ENCODE data around the gene LIM2. TPM values are rescaled to one million over a fixed set of nuclear protein-coding genes. Genes with fewer than 3 reads are reported as not detected.

The LIM2 gene
- total RNA-seq, 1 experiment from 2014 or later: not detected

GRCh38 chr19:51370230-51370629 is 17.5 kb downstream of the LIM2 start:
- Histone ChIP-seq H3K27me3 (ENCODE audit: insufficient read depth, low read depth) (peaks cover 39% of the 10 kb centered on the region), H3K9me2 (ENCODE audit: insufficient read depth) (no peaks in the 10 kb centered on the region), H3F3A (ENCODE audit: insufficient read depth, low read depth) (peaks cover 6% of the 10 kb centered on the region), H3K36me3 (ENCODE audit: low read depth) (no peaks in the 10 kb centered on the region), H3K79me2 (ENCODE audit: low read depth) (peaks cover 9% of the 10 kb centered on the region), H3K27ac (no peak overlapping the region), H3K4me1 (replicated peaks; ENCODE audit: insufficient read depth) (peaks cover 7% of the 10 kb centered on the region; the same call in 1 of the 2 replicates), H4K20me1 (ENCODE audit: insufficient read depth) (no peaks in the 10 kb centered on the region), H3K9me3 (ENCODE audit: insufficient read depth, low read depth) (no peaks in the 10 kb centered on the region), H3K4me2 (no peak overlapping the region), H3K4me3 (no peak overlapping the region), H2AFZ (no peak overlapping the region)
- no TSS peak for BruUV-seq (replicated peaks)
- ChIA-PET CTCF (no interaction called here), POLR2A (ENCODE audit: unreplicated experiment) (no interaction called here)
- intact Hi-C loops (cut with micrococcal nuclease; ENCODE audit: unreplicated experiment): no loop called here
- no peak for TF ChIP-seq EZH2 (IDR thresholded peaks at IDR 0.05; ENCODE audit: low read depth)
- no peak for TF ChIP-seq CTCF (conservative IDR thresholded peaks at IDR 0.05)
- peak in 1 of 2 experiments; percentile 11 for DNase-seq

DNA sequence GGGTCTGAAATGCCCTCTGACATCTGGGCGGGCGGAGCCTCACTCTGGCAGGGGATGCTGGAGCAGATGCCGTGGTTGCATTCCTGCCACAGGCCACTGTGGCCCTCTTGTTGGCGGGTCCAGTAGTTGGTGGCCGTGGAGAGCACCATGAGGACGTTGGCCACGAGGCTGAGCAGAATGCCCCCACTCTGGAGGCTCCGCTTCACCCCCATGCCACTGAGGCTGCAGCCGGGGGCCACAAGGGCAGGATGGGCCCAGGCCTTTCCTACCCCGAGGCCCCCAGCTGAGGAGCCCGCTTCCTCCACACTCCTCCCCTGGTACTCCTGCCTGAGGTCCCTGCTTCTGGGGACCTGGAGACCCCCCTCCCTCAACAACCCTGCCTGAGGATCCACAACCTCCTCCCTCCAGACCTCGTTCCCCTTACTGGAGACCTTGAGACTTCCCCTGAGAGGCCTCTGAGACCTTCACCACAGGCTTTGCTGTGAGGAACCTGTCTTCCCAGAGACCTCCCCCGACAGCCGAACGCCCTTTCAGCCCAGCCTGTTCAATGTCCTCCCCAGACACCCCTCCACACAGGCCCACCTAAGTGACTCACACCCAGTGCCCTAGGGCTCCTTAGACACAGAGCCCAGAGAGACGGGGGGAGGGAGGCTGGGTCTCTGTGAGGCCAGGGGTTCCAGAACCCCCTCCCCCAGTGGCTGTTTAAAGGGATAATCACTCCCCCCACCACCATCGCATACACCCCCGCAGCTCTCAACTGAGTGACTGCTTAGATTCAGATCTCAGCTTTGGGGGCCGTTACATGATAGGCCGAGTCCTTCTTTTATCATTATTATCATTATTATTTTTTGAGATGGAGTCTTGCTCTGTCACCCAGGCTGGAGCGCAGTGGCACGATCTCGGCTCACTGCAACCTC is 19.1 kb downstream of the LIM2 start, which contains the start of gene CLDND2:
Gene CLDND2, minus strand, starts transcription at position 638 of the 917 bp plus-strand sequence. Its CDS starts 426 bp downstream, at position 212.
- Histone ChIP-seq H3K36me3 (ENCODE audit: low read depth) (no peaks in the 10 kb centered on the region), H3F3A (ENCODE audit: insufficient read depth, low read depth) (peaks cover 16% of the 10 kb centered on the region), H3K27ac (no peak within 1 kb of the TSS), H3K9me3 (ENCODE audit: insufficient read depth, low read depth) (no peaks in the 10 kb centered on the region), H3K4me3 (peak within 1 kb of the TSS; percentile 92), H3K4me2 (peak within 1 kb of the TSS; percentile 100), H3K27me3 (ENCODE audit: insufficient read depth, low read depth) (peaks cover 34% of the 10 kb centered on the region), H3K4me1 (replicated peaks; ENCODE audit: insufficient read depth) (peaks cover 22% of the 10 kb centered on the region), H3K9me2 (ENCODE audit: insufficient read depth) (no peaks in the 10 kb centered on the region), H3K79me2 (ENCODE audit: low read depth) (peaks cover 23% of the 10 kb centered on the region), H2AFZ (peak within 1 kb of the TSS; percentile 91), H4K20me1 (ENCODE audit: insufficient read depth) (no peaks in the 10 kb centered on the region)
- intact Hi-C loops (cut with micrococcal nuclease; ENCODE audit: unreplicated experiment): loop anchor here (5.0 to 10.0 kb wide), 2 partner anchors 316 to 334 kb away; no protein-coding TSS in a partner anchor
- peak in 1 of 2 experiments; percentile 2 for DNase-seq
- POLR2A ChIA-PET (ENCODE audit: unreplicated experiment): interaction anchor here (1.1 kb wide), 1 partner anchor 320 kb away, joined by 6 read pairs; no protein-coding TSS in a partner anchor
- no TSS peak for BruUV-seq (replicated peaks)
- TF ChIP-seq CTCF (conservative IDR thresholded peaks at IDR 0.05): no peak
- CTCF ChIA-PET: no interaction called here

DNA sequence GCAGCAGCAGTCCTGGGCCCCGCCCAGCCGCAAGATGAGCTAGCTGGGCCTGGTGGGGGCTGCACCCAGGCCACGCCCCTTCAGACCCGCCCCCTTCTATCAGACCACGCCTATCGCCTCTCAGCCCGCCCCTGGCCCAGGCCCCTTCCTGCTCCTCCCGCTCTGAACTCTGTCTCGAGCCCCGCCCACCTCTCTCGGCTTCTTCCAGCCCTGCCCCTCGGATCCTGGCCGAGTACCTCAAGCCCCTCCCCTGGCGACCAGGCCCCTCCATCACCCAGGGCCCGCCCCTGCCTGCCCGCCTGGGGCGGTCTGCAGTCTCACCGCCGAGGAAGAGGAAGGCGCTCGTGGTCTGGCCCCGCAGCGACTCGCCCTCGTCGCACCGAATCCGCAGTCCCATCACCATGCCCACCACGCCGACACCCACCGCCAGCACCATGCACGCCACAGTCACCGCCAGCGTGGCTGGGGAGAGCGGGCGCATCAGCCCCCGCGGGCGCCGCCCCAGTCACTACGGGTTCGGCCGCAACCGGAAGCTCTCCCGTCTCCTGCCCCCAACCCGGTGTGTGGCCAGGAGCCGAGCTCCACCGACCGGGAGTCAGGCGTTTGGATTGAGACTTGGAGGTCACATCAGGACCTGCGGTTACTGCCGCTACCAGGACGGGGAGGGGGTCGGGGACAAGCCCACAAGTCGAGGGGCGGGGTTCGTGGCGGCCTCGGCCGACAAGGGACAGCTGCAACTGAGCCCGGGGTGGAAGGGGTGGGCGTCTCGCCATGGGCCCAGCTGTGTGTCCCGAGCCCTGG is 20.0 kb downstream of the LIM2 start:
- TSS peak; percentile 56 for BruUV-seq (replicated peaks)

More for the DNA sequence above, 20.0 kb downstream of the LIM2 start:
- peaks cover 24% of the 10 kb centered on the region for H3F3A ChIP-seq (ENCODE audit: insufficient read depth, low read depth)
- DNase-seq: peak; percentile 92 to 100
- H3K4me3 ChIP-seq: peak overlapping the region; percentile 92
- no peaks in the 10 kb centered on the region for H3K9me3 ChIP-seq (ENCODE audit: insufficient read depth, low read depth)
- peaks cover 25% of the 10 kb centered on the region for H3K27me3 ChIP-seq (ENCODE audit: insufficient read depth, low read depth)
- peak overlapping the region; percentile 100 for H3K4me2 ChIP-seq
- H3K36me3 ChIP-seq (ENCODE audit: low read depth): no peaks in the 10 kb centered on the region
- peaks cover 26% of the 10 kb centered on the region for H3K79me2 ChIP-seq (ENCODE audit: low read depth)
- ChIA-PET CTCF (no interaction called here), POLR2A (ENCODE audit: unreplicated experiment) (interaction anchor here (0.5 to 1.1 kb wide), 7 partner anchors 26 to 938 kb away, joined by 3 to 9 read pairs (median 6); partner anchors contain the start of gene SIGLEC10)
- no peaks in the 10 kb centered on the region for H4K20me1 ChIP-seq (ENCODE audit: insufficient read depth)
- TF ChIP-seq EZH2 (IDR thresholded peaks at IDR 0.05; ENCODE audit: low read depth): no peak
- no peak for TF ChIP-seq CTCF (conservative IDR thresholded peaks at IDR 0.05)
- intact Hi-C loops (cut with micrococcal nuclease; ENCODE audit: unreplicated experiment): loop anchor here (1.0 to 10.0 kb wide), 3 partner anchors 28 to 335 kb away; no protein-coding TSS in a partner anchor
- H3K9me2 ChIP-seq (ENCODE audit: insufficient read depth): no peaks in the 10 kb centered on the region
- no peak overlapping the region for H3K27ac ChIP-seq
- H2AFZ ChIP-seq: peak overlapping the region; percentile 99
- peaks cover 31% of the 10 kb centered on the region for H3K4me1 ChIP-seq (replicated peaks; ENCODE audit: insufficient read depth)

Data from PC-9 (cell line).